ENCODE measurements around the gene CXCL6.

DNA sequence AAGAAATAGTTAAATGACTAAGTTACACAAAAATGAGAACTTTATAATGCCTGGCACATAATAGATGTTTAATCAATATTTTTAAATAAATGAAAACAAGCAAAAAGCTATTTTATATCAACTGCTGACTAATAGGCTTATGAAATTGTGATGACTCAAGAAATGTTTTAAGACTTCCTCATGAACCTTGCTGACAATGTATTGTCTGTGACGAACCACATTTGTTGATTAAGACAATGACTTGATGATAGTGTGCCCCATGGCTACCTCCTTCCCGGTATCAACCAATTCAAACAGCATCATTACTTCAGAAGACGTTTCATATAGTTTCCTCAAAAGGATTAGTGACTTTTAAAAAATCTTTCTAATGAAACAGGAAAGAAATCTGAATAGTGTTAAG lies 7.9 kb downstream of the CXCL6 start:
- TF ChIP-seq TAF1 (IDR thresholded peaks at IDR 0.05; ENCODE audit: borderline replicate concordance, low read depth, low read length) (no peak), POLR2AphosphoS5 (IDR thresholded peaks at IDR 0.05; ENCODE audit: low read depth, low read length) (no peak)
